MV-4-11 (cell line): ENCODE data around the gene LRRC31.

Source experiments
- DNase-seq: peaks from one replicate; lab custom pipeline; 2025; lab: John Stamatoyannopoulos, UW

Gene LRRC31

DNA sequence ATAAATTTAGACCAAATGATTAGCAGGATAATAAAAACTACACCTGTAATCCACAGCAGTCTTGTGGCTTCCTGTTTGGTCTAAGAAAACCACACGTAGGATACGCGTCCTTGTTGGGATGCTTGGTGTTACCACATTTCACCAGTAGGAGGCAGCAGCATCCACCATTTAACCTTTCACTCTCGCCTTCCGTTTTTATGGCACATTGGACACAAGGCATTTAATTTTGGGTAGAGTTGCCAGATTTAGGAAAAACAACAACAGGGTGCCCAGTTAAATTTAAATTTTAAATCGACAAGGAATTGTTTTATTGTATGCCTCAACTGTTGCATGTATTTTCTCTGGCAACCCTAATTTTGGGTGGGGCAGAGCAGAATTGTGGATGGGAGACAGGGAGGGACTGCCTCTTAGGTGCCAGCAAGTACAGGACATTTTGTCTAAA is 6.3 kb downstream of the LRRC31 start:
- peak; percentile 71 for DNase-seq

DNA sequence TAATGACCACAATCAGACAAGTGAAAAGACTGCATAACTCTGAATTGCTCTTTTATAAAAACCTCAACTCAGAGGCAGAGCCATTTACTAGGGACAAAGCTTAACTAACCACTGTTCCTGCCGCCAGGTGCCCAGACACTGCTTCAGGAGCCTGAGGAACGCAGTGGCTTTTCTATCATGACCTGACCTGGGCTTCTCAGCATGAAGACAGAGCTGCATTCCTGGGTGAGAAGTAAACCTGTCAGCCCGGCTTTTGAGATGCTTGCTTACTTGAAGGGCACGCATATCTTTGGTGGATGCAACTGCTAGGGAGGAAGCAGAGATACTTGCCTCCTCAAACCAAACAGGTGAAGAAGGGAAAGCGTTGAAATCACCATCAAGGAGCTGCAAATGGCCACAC is 7.9 kb downstream of the LRRC31 start:
- DNase-seq, result no peak

DNA sequence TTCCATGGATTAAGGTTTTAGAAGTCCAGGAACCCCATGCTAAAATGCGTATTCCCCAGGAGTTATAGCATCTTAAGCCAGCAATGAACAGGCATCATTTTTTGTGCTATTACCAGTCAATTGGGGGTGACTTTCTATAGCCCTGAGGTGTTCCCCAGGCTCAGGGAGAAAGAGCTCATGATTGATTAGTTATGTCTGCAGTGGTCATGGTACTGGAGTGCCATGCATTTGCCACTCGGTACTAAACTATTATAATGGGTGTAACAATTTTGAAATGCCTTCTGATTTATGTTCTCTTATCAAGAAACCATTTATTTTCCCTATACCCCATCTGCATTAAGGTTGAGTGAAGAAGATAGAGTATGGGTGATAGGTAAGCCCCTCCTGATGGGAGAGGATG is 11.9 kb downstream of the LRRC31 start:
- no peak for DNase-seq

DNA sequence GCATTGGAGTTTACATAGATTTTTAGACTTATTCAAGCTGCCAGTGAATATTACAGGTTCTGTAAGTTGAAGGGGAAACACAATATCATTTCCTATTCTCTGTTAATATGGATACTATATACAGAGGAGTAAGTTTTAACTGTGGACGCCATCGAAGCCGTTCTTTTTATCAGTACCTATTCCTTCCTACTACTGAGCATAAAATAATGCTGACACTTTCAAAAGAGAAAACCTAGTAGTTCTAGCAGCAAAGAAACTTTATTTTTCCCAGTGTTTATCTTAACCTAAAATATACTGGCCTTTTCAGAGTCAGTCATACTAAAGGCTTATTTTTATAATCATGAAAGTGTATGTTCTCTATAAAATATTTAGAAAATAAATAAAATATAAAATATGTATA is 14.2 kb downstream of the LRRC31 start:
- no peak for DNase-seq

DNA sequence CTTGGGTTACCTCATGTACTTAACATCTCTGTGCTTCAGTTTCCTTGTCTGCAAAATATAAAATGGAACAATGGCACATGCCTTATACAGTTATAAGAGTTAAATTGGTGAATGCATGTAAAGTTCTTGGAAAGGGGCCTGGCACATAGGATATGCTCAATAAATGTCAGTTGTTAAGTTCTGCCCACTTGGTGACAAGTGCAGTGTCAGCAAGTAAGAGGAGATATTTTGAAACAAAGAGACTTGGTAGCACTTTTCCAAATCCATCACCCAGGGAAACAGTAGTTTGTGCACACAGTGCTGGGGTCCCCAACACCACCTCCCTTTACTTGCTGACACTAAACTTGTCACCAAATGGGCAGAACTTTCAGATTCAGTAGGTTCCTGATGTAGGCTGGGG is 19.1 kb downstream of the LRRC31 start:
- no peak for DNase-seq

DNA sequence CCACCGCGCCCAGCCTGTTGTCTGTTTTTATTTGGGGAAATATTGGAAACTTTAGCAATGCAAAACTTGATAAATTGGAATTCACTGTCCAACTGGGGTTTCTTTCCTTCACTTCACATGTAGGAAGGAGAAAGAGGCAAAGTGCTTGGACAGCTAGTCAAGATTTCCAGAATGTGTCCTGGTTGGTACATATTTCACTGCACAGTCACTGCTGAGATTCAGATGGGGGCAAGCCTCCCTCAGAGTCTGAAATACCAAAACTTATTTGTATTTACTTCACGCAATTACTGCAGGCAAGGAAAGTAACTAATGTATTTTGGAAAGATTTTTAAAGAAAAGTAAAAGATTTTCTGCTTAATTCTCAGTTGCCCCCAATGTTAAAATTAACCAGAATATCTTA is 21.0 kb downstream of the LRRC31 start:
- DNase-seq, result no peak

DNA sequence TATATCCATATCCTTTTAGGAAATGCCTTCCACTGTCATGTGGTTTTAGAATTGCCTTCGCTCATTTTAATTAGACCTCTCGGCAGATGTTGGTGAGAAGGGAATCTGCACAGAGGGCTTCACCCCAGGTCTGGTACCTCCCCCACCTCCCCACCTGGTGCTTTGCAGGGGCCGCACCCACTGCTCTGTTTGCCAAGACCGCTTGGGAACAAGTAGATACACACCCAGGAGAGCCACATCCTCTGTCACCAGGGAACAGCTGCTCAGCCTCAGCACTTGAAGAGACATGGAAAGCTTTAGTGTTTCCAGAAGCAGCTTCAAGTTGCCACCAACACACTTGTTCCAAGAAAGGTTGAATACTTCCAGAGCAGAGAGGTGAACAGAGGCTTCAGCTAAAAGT is 21.8 kb downstream of the LRRC31 start:
- no peak for DNase-seq

DNA sequence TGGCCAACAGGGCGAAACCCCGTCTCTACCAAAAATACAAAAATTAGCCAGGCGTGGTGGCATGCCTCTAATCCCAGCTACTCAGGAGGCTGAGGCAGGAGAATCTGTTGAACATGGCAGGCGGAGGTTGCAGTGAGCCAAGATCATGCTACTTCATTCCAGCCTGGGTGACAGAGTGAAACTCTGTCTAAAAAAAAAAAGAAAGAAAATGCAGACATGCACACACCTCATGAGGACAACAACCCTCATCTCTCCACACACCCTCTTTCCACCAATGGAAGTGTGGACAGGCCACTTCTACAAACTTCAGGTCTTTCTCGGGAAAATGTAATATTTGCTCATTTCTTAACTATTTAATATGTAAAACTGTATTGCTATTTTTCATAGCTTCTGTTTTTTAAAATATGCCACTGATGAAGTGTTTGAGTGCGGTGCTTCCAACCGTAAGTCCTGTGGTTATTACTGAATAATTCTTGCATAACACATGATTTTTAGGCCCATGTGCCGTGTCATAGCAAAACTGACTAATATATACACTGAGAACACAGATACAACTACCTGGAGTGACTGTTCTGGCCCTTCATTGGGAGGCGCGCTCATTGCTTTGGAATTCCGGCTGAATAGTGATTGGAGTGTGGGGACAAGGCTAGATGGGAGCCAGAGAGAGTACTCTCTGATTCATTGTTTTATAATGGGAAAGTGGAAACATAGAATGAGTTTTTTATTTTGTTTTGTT is 23.1 kb downstream of the LRRC31 start:
- DNase-seq, result no peak

DNA sequence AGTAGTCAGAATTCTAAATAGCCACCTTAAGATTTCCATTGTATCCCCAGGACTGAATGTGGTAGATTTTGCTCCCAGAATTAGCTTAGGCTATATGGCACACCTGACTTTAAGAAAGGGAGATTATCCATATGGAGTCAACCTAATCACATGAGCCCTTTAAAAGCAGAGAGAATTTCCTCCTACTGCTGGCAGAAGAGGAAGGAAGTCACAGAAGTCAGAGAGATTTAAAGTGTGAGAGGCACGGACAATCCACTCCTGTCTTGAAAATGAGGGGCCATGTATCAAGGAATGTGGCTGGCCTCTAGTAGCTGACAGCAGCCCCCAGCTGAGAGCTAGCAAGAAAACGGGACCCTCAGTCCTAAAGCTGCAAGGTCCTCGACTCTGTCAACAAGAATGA is 26.8 kb downstream of the LRRC31 start:
- peak; percentile 33 for DNase-seq

DNA sequence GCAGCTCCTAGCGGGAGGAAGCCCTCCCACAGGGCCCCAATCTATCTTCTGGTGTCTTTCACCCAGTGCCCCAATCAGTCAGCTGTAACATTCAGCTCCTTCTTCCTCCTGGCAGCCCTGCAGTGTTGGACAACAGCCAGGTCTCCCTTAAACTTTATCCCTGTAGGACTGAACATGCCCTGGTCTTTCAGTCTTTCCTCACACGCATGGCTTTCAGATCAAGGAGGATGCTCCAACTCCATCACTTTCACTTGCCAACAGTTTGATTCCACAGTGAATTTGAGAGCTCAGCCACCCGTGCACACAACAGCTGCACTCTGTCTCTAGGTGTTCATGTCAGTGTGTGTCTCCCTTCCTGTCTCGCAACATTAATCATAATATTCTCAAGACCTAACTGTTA is 28.6 kb downstream of the LRRC31 start:
- DNase-seq, result no peak

DNA sequence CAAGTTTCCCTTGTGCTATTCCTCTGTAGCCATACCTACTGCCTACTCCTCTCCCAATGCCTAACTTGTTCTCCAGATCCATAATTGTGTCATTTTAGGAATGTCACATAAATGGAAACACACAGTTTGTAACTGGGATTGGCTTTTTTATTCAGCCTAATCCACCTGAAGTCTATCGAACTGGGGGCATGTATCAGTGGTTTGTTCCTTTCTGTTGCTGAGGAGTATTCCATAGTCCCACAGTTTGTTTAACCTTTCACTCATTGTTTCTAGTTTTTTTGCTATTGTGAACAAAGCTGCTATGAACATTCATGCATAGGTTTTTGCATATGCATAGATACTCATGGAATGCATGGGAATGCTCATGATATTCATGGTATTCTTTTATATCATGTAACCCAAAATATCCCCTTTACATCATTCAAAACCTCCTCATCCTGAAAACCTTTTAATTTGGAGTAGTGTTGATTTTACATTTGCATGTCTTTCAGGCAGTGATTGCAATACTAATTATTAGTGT is 31.2 kb downstream of the LRRC31 start:
- DNase-seq, result no peak

DNA sequence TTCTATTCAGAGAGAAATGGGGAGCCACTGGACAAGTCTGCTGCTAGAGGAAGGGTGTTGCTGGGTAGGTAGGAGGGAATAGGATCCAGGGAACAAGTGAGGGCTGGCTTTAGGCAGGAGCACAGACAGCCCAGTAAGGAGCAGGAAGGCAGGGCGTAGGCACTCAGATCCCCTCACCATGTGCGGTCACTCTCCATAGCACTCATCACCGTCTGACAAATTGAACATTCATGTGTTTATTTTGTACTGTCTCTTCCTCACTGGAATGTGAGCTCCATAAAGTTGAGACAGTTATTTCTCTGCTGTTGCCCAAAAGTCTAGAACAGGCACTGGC is 32.8 kb downstream of the LRRC31 start:
- DNase-seq, result no peak

DNA sequence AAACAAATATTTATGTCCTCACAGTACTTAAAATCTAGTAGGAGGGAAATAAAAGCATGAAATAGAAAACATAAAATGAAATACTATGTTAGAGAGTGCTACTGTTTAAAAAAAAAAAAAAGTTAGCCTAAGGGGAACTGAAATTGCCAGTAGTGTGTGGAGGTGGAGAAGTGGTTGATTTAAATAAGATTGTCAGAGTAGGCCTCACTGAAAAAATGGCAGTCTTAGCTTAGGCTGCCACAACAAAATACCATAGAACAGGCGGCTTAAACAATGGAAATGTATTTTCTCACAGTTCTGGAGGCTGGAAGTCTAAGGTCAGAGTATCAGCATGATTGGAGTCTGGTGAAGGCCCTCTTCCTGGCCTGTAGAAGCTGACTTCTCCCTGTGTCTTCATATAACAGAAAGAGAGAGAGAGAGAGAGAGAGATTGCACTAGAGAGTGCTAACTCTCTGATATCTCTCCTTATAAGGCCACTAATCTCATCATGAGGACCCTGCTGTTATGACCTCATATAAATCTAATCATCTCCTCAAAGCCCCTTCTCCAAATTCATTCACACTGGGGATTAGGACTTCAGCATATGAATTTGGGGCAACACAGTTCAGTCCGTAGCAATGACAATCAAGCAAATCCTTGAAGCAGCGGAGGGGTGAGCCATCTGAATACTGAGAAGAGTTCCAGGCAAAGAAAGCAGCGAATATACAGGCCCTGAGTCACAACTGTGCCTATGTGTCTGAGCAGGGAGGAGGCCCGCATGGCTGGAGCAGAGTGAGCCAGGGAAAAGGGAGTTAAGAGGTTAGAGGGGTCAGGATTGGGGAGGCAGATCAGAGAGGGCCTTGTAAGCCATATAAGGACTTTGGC is 33.4 kb downstream of the LRRC31 start:
- DNase-seq, result peak; percentile 79

DNA sequence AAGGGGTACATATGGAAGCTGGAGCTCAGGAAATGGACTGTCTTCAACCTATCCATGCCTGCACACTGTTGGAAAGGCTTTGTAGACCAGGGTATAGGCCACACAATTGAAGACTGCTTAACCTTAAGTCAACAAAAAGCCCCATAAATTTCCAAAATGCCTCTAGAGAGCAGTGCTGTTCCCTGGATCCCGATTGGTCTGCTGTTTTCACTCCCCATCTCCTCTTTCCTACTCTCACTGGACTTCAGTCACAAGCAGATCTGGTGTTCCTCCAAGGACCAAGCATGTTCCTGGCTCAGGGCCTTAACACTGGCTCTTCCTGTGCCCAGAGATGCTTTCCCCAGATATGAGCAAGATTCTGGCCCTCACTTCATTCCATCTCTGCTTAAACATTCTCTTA is 34.2 kb downstream of the LRRC31 start:
- no peak for DNase-seq

DNA sequence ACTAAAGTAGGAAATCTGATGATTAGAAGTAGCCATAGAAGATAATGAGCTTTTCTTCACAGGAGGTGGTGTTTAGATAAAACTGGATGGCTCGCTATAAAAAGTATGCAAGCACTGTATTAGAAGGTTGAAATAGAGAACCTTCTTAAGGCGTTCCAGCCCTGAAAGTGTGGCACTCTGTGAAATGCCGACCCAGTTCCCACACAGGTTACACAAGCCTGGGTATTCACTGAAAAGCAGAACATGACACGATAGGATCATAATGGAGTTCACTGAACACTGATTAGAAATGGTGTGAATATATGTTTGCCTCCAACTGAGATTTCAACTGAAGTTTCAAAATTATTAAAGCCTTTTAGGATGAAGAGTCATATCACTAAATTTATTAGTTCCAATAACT is 42.0 kb downstream of the LRRC31 start:
- no peak for DNase-seq

DNA sequence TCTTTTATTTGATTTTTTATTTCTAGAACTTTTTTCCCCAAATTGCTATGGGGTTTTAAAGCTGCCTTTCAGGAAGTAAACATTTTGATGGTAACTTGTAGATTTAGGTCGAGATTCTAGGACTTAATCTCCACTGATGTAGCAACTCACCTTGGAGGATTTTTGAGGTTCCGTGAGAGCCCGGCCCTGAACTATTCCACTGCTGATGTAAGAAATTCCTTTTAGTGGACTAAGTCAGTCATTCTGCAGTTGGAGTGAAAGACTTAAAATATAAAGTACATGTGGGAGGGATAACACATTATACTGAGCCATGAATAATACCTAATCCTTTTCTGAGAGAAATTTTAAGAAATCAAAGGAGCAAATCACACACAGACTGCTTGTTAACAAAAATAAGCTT is 44.4 kb downstream of the LRRC31 start:
- DNase-seq, result no peak

DNA sequence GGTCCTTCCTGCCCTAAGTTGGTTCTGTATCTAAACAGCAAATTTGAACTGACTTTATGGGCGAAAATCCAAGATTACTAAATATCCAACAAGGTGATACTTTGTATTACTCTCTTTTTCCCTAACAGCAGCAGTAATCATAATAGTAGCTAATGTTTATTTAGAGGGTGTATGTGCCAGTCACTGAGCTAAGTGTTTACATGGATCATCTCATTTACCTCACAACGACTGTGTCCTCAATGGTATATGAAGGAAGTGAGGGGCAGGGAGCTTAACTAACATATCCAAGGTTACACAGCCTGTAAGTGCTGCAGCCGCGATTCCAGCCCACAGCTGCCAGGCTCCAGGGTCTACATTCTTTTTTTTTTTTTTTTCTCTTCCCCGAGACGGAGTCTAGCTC is 46.8 kb downstream of the LRRC31 start:
- no peak for DNase-seq

DNA sequence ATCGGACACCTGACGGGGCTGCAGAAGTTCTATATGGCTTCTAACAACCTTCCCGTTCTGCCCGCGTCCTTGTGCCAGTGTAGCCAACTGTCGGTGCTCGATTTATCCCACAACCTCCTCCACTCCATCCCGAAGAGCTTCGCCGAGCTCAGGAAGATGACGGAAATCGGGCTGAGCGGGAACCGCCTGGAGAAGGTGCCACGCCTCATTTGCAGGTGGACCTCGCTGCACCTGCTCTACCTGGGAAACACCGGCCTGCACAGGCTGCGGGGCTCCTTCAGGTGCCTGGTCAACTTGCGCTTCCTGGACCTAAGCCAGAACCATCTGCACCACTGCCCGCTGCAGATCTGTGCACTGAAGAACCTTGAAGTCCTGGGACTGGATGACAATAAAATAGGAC is 47.2 kb downstream of the LRRC31 start:
- no peak for DNase-seq

DNA sequence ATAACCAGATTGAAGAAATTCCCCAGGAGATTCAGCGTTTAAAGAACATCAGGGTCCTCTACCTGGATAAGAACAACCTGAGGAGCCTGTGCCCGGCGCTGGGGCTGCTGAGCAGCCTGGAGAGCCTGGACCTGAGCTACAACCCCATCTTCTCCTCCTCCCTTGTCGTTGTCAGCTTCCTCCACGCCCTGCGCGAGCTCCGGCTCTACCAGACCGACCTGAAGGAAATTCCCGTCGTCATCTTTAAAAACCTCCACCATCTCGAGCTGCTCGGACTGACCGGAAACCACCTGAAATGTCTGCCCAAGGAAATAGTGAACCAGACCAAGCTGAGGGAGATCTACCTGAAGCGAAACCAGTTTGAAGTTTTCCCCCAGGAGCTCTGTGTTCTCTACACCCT is 47.6 kb downstream of the LRRC31 start:
- no peak for DNase-seq

DNA sequence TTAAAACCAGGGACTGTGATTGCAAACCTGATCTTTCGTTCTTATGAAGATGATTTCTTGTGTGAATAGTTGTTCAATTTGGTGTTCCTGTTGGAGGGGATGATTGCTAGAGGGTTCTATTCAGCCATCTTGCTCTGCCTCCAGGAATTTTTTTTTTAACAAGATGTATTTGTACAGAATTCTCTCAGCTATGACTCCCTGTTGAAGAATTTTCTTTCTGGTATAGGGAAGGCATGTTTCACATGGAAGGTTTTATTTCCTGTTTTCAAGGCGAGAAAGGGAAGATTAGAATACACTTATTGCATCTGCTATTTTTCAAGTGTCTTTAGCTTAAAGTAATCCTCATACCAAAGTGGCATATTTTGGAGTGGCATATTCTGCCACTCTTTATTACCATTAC is 51.4 kb downstream of the LRRC31 start:
- DNase-seq, result peak; percentile 23

DNA sequence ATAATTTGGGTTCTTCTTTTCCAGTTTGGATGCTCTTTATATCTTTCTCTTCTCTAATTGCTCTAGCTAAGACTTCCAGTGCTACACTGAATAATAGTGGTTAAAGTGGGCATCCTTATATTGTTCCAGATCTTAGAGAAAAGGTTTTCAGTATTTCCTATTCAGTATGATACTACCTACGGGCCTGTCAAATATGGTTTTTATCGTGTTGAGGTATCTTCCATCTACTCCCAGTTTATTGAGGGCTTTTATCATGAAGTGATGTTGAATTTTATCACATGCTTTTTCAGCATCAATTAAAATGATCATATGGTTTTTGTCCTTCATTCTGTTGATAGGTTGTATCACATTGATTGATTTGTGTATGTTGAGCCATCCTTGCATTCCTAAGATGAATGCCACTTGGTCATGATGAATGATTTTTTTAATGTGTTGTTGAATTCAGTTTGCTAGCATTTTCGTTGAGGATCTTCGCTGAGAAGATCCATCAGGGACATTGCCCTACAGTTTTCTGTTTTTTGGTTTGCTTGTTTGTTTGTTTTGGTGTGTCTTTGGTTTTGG is 54.1 kb downstream of the LRRC31 start:
- no peak for DNase-seq

DNA sequence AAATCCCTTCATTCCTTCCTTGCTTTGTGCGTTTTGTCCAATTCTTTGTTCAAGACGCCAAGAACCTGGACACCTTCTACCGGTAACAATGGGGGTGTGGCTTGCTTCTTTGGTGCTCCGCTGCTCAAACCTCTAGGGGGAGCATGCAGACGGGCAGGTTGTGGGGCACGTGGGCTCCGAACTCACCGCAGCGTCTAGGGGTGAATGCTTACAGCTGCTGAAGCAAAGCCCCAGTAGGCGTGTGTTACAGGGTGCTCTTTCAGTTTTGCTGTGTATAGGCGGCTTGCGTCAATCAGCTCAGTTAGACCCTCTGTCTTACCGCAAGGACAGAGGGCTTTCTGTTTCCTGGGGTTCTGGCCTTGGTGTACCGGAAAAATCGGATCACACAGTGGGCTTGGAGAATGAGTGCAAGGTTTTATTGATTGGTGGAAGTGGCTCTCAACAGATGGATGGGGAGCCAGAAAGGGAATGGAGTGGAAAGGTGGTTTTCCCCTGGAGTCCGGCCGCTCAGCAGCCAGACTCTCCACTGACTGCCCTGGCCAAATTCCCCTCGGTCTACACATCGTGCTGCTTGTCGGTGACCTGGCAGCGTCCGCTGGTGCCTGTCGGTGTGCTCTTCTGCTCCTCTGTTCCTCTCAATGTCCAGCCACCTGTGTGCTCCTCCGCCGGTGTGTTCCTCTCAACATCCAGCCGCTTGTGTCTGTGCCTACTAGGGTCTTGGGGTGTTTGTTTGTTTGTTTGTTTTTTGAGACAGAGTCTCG is 55.8 kb downstream of the LRRC31 start:
- peak; percentile 74 for DNase-seq
